Activated CD4-positive, CD25-positive, alpha-beta regulatory T cell treated with anti-CD3 and anti-CD28 coated beads, Interleukin-2, amount 50 U/mL, for 16 hours (primary cell): ENCODE data around the gene WFIKKN1.
"Not testable (repeated sequence)": the region's sequence is repeated elsewhere in the genome, so short reads cannot be mapped to it uniquely, and the experiment has no call there.

Experiments used
- DNase-seq: peaks from one replicate; pipeline ENCODE4 v3.0.0-alpha.2; 2020; ENCODE audit warnings: low read depth, low spot score

The WFIKKN1 gene

DNA sequence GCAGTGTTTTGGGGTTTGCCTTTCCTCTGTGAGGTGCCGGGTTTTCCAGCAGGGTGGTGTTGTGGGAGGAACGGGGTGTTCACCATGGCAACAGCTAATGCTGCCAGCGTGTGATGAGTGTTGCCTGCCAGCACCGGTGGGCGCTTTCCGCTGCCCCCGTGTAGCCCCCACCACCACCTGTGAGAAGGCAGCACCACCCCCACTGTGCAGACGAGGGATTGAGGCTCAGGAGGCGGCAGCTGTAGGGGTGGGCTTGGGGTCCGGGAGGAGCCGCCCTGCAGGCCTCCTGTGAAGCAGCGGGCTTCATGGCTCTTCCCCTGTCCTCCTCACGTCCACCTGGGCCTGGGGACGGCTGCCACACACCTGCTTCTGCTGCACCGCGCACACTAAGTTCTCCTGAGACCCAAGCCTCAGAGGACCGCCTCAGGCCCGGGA is 35.7 kb upstream of the WFIKKN1 start:
- no peak for DNase-seq

DNA sequence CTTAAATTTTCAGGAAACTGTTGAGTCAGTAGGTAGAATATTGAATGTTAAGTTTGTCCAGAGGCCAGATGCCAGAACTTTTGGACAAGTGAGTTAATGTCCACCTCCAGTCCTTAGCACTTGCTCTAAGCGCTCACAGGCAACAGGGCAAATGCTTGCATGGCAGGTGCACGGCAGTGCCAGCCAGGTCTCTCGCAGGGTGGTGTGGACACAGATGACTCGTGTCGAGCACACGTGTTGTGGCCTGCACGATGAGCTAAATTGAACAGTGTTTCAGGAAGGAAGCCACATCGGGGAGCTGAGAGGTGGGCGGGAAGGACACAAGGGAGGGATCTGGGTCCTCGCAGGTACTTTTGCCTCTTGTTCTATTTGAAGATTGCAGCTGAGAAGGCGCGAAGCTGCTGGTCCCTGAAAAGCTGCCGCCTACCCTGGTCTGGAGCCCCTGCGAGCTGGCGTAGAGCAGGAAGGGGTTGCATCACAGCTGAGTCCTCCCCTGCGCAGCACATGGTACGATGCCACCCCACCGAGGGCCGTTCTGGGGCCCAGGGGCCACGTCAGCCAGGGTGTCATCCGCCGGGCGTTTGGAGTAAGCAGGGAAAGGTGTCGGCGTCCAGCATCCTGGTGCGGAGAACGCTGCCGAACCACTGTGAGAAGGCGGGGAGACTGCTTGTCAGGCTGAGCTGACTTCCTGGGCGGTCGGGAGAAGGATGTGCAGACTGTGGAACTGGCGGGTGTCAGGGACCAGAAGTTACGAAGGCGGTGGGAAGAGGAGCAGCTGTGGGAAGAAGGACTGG is 34.6 kb upstream of the WFIKKN1 start:
- DNase-seq: no peak

DNA sequence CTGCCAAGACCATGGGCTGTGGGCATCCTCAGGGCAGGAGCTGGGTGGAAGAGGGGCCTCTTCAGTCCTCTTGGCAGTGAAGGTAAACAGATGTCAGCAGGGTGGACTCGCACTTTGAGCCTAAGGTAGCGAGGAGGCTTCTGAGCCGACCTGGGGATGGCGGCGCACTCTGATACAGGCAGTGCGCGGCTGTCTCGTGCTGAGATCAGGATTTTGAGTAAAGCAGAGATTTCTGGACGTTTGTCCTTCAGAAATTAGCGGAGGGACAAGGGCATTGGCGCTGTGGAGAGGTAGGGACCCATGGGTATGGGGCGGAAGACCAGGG is 34.1 kb upstream of the WFIKKN1 start:
- no peak for DNase-seq

DNA sequence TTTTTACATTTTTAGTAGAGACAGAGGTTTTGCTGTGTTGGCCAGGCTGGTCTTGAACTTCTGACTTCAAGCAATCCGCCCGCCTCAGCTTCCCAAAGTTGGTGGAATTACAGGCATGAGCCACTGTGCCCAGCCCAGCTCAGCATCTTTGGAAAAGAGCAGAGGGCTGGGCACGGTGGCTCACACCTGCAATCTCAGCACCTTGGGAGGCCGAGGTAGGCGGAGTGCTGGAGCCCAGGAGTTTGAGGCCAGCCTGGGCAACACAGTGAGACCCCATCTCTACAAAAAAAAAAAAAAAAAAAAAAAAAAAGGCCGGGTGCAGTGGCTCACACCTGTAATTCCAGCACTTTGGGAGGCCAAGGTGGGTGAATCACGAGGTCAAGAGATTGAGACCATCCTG is 33.1 kb upstream of the WFIKKN1 start:
- not testable (repeated sequence) for DNase-seq

DNA sequence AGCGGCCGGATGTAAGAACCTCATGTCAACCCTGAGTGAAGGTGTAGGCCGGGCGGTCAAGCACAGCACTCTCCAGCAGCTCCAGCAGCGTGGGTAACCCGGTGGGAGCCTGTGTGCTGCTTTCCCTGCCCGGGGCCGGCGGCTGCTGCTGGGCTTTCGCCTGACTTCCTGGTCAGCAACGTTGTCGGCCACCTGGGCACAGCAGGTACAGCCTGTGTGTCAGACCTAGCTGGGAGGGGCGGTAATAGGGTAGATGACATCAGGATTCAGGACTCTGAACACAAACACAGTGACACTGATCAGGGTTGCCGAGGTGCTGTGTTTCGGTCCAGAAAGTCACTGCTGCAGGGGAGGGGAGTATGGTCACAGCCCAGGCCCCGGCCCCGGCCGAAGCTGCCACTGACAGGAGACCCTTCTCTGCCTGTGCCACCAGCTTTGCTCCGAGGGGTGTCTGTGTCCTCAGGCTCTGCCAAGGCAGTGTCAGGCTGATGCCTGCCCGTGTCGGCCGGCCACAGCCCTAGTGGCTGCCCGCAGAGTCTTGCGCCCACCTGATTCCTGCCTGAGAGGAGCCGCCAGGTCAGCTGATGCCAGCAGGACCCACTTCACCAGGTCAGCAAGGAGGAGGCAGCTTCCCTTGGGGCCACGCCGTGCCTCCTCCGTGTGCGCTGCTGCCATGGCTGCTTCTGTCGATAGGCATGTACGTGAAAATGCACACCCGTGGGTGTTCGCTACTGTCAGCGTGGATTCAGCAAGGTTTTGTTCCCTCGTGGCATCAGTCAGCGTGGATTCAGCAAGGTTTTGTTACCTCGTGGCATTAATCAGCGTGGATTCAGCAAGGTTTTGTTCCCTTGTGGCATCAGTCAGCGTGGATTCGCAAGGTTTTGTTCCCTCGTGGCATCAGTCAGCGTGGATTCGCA is 31.7 kb upstream of the WFIKKN1 start:
- no peak for DNase-seq

DNA sequence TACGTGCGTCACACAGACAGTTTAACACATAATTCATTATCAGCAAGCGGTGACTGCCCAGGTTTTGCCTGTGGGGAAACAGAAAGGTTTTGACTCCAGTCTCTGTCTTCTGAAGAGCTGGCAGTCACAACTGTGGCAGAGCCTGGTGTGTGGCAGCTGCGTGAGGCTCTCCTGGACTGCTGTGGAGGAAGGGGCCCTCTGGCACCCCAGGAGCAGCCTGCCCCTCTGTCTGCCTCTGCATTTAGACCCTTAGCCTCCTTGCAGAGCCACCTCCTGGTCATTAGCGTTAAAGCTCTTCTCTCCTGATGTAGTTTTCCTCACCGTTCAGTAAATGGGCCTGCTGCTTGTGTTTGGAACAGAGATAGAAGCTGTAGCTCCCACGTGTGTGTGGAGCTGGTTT is 30.0 kb upstream of the WFIKKN1 start:
- DNase-seq: no peak

DNA sequence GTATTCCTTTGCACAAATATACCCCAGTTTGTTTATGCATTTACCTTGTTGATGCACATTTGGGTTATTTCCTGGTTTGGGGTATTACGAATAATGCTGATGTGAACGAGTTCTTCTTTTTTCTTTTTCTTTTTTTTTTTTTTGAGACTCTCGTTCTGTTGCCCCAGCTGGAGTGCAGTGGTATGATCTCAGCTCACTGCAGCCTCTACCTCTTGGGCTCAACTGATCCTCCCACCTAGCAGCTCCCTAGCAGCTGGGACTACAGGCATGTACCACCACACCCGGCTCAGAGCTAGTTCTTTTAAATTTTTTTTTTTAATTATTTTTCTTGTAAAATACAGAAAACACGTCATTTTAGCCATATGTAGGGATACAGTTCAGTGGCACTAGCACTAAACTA is 26.9 kb upstream of the WFIKKN1 start:
- DNase-seq: no peak

DNA sequence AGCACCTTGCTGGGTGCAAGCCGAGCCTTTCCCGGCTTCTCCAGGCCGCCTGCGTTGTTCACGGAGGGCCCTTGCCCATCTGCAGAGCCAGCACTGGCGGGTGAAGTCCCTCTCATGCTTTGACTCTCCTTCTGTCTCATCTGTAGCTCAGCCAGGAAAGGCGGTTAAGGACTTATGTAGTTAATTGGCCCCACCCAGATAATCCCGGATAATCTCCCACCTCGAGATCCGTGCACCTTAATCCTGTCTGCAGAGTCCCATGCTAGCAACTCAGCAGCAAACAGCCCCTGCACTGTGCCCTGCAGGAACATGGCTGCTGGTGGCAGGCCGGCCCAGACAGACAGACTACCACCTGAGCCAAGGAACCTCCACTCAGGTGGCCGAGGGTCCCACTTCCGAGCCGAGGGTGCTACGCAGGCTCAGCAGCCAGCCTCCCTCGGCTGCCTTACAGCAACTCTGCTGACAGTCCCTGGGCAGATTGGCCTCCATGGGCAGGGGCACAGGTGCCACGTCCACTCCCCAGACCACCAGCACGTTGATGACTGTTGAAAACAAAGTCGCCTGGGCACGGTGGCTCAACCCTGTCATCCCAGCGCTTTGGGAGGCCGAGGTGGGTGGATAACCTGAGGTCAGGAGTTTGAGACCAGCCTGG is 24.0 kb upstream of the WFIKKN1 start:
- no peak for DNase-seq

DNA sequence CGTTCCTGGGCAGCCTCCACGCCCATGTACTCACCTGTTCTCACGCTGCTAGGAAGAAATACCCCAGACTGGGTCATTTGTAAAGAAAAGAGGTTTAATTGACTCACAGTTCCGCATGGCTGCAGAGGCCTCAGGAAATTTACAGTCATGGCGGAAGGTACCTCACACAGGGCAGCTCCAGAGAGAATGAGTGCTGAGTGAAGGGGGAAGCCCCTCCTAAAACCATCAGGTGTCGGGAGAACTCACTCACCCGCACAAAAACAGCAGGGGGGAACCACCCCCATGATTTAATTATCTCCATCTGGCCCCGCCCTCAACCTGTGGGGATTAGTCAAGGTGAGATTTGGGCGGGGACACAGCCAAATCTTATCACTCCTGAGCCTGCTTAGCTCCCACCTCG is 22.8 kb upstream of the WFIKKN1 start:
- DNase-seq: no peak

DNA sequence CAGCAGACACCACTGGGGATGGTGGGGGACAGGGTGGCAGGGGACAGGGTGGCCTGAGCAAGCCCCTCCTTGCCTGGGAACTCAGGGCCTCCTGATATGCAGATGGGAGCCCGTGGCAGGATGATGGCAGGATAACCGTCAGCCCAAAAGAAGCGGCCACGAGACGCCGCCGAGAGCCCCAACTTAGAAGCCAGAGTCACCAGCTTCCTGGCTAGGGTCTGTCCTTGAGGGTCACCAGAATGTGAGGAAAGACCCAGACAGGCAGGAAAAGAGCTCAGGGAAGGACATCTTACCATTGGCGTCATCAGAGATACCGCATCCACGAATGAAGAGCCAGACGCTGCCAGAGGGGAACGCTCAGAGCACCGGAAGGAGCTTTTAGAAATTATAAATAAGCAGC is 21.5 kb upstream of the WFIKKN1 start:
- no peak for DNase-seq

DNA sequence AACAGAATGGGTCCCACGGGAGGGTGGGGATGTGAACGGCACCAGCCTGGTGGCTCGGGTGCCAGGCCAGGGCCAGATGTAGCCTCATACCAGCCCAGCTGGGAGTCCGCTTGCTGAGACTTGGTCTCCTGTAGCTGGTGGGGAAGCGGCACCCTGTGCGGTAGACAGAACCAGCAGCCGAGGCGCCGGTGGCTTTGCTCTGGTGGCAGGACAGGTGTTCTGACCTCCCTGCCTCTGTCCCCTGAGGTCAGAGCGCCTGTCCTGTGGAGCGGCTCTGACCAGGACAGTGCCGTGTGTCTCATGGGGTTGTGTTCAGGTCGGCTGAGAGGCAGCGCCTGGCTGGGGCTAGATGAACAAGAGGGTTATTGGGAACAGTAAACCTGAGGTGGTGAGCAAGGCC is 20.8 kb upstream of the WFIKKN1 start:
- DNase-seq: no peak

DNA sequence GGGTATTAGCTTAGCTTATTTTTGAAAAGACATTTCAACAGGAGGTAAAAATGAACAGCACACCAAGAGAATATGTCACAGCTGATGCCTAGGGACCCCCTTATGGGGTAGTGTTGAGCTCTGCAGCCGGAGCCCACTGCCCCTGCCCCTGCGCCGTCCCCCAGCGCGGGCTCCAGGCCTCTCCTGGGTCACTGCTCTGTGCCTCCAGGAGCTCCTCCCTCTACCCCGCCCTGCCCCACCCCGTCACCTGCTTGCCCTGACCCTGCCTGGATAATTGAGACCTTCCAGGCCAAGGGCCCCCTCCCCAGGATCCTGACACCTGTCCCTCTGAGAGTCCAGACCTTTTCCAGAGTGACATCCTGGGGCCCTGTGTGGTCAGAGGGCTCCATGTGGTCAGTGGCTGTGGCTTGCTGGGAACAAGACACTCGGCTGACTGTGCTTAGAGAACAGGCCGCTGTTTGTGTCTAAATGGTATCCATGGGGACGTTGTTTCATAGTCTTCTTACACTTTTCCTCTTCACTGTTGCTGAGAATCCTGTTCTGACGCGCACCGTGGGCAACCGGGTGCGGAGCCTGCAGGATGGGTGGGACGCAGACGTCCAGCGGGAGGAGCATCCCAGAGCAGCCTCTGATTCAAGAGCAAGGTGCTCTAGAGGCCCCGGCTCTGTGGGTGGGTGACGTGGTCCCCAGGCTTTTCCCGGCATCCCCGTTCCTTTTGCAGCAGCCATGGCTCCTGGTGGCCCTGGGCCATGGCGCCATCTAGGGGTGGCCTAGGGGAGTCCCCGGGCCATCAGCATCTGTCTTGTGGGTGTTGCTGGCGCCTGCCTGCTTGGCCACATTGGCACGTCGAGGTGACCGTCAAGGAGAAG is 20.0 kb upstream of the WFIKKN1 start:
- DNase-seq: no peak

DNA sequence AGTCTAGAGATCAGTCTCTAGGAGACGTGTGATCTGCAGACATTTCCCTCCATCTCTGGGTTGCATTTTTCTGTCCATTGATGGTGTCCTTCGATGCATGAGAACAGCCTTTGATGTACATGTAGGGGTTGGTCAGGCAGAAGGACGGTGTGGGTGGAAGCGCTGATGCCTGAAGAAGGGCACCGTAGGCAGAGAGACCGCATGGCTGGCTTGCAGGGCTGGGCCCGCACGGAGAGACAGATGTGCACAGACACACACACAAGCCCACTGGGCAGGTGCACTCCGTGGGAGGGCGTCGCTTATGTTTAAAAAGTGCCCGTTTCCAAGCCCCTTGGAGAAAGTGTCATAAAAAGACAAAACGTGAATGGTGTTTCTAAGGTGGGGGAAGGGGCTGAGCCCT is 15.7 kb upstream of the WFIKKN1 start:
- DNase-seq: no peak

DNA sequence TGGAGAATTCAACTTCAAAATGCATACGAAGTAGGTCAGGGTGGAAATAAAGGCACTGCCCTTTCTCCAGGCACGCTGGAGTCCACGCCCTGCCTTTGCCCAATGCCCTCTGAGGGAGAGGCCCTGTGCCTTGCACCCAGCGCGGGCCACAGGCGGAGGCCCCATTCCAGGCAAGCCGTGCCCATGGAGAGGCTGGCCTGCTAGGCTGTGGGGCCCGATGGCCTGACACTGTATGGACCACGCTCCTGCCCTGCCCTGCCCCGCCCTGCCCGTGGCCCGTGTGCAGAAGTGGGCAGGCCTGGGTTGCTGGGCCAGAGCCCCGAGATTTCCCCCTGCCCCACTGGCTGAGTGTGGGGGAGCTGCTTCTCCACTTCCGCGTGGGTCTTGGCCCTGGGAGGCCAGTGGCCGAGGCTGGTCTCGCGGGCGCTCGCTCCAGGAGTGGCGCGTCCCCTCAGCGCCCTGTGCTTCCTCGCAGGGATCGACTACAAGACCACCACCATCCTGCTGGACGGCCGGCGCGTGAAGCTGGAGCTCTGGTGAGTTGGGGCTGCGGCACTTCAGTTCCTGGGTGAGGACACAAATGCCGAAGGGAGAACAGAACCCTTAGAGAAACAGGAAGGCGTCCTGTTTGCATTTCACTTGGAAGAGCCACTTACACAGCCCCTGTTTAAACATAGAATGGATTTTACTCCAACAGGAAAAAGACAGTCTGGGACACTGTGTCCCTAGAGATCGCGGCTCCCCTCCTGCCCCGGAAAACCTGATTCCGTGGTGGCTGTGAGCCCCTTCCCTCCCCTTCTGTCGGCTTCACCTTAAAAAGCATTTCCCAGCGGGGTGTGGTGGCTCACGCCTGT is 13.8 kb upstream of the WFIKKN1 start:
- DNase-seq: no peak

DNA sequence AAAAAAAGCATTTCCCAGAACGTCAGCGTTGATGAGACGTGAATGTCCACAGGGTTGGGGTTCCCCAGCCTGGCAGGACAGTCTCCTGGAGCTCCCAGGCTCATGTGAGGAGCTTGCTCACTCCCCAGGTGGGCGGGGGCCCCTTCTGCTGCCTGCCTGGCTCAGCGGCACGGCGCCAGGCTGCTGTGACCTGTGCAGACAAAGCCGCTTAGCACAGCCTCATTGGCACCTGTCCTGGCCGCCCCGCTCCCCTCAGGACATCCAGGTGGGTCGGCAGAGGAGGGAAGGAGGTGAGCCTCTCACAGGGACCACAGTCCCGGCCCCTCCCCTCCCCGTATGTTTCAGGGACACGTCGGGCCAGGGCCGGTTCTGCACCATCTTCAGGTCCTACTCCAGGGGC is 12.9 kb upstream of the WFIKKN1 start:
- no peak for DNase-seq

DNA sequence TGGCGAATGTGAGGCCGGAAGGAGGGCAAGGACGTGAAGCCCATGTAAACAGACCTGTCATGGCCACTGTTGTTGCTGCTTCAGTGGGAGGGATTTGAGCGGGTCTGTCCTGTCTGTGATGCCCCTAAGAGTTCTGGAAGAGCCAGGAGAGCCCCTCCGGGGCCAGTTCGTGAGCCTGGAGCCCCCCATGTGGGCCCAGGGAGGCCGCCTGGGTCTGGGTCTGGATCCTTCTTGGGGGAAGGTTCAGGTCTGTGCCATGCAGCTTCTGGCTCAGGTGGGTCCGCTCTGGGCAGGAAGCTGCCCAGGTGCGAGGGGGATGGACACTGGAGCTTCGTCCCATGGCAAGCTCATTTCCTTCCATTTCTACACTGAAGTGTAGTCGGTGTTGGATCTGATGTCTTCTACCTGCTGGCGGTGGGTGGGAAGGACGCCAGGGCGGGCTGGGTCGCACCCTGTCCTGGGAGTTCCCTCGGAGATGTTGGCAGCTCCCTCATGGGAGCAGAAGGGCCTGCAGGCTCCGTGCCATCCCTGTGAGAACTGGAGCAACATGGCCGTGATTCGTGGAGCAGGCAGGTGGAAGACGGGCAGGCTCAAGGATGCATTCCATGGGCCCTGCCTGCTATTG is 11.2 kb upstream of the WFIKKN1 start:
- no peak for DNase-seq

DNA sequence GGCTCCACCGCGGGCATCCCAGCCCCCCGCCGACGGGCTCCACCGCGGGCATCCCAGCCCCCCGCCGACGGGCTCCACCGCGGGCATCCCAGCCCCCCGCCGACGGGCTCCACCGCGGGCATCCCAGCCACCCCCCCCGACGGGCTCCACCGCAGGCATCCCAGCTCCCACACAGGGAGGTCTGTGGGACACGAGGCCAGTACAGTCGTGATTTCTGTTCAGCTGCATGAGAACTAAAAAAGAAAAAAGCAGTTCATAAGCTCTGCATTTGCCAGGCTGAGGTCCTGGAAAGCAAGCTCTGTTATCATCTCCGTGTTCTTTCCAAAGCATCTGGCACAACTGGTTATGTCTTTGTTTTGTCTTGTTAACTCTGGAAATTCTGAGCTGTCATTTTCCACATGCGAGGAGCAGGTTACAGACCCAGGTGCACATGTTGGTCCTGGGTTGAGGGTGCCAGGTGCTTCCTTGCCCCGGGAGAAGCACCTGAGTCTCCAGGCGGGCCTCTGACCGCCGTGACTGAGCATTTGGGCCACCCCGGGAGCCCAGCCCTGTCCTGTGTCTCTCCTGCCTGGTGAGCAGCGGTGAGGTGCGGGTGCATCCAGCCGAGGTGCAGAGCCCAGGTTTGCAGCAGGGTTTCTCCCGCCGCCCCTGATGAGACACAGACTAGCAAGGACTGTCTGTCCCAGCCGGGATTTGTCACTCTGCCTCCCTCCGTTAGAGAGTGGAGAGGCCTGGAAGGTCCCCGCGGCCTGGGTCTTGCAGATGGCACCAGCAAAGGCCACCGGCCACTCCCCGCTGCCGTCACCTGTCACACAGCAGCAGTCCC is 9.9 kb upstream of the WFIKKN1 start:
- no peak for DNase-seq

DNA sequence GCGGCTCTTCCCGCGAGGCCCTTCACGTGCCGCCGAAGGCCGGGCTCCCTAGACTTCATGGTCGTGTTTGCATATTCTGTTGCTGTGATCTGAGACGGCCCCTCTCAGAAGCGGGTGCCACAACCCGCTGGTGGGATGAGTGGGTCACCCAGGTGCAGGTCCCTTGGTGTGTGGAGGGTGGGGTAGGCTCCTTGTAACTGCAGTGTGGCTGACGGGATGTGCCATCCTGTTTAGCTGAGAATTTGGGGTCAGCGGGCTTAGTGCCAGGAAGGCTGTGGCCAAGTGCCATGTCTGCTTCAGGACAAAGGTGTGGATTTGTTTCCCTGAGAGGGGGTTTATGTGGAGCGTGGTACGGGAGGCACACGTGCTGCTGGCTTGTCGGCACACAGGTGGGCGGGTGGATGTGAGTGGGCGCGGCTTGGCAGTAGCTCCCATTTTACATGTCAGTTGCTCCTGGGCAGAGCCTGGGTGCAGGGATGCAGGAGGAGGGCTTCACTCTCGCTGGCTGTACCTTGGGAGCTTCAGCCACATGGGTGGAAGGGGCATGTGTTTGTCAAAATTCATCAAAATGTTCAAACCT is 9.2 kb upstream of the WFIKKN1 start:
- DNase-seq: no peak

DNA sequence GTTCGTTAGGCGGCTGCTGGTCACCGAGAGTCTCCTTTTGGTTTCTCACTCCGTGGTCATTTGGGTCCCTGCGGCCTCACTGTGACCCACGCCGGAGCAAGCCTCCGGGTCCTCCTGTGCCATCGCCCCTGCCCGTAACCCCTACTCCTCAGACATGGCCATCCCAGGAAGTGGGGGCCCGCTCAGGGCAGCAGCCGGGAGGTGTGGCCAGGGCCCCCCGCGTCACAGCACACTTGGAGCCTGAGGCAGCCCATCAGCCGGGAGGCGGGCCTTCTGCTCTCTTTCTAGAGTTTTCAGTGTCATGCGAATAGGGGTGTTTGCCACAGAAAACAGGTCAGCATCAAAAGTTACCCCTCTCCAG is 7.9 kb upstream of the WFIKKN1 start:
- DNase-seq: no peak
